IMR-90 (cell line): ENCODE data around the gene GTPBP4. TPM values are rescaled to one million over a fixed set of nuclear protein-coding genes. Genes with fewer than 3 reads are reported as not detected.

Experiments used
- ATAC-seq: fragments of 200-7000 bp; cut with Tn5 transposase; 2 replicates; pipeline ENCODE4 v1.9.1; 2020; ENCODE audit warnings: low read depth, mild to moderate bottlenecking, moderate library complexity
- BruUV-seq: library from RNA; stranded (reverse); fragments of 400-500 nt; replicated peaks from 2 replicates; lab custom pipeline; 2021; lab: Mats Ljungman, UMichigan
- CTCF ChIA-PET: fragments of 300-600 bp; formaldehyde crosslinking; extraction: SDS; loops from one replicate; lab custom pipeline; 2021; ENCODE audit warnings: antibody characterized with exemption; lab: Yijun Ruan, JAX
- POLR2A ChIA-PET: fragments of 300-600 bp; sonication (Branson Sonifier 250); formaldehyde crosslinking; loops from one replicate; lab custom pipeline; 2022; ENCODE audit warnings: antibody characterized with exemption; ENCODE audit not compliant: unreplicated experiment; lab: Charles Lee
- DNase-seq: peaks from one replicate; pipeline ENCODE4 v3.0.0; 2013
- H2AFZ ChIP-seq: replicated peaks from 2 replicates; pipeline ENCODE3; 2013; ENCODE audit warnings: low read length, mild to moderate bottlenecking; ENCODE audit not compliant: poor library complexity
- H2AK5ac ChIP-seq: 2 replicates; pipeline ENCODE4 v1.6.1; 2013; ENCODE audit warnings: low read depth, low read length, inconsistent platforms
- H2AK9ac ChIP-seq: replicated peaks from 2 replicates; pipeline ENCODE3; 2013; ENCODE audit warnings: mild to moderate bottlenecking, low read depth, low read length, moderate library complexity; ENCODE audit not compliant: poor library complexity
- H2BK120ac ChIP-seq: 2 replicates; pipeline ENCODE4 v1.6.1; 2013; ENCODE audit warnings: low read depth, low read length, inconsistent platforms
- H2BK15ac ChIP-seq: 3 replicates; pipeline ENCODE4 v1.6.1; 2013; ENCODE audit warnings: low read depth, low read length, inconsistent platforms
- H2BK20ac ChIP-seq: 2 replicates; pipeline ENCODE4 v1.6.1; 2013; ENCODE audit warnings: low read depth, mild to moderate bottlenecking, inconsistent platforms, low read length, moderate library complexity
- H2BK5ac ChIP-seq: 2 replicates; pipeline ENCODE4 v1.6.1; 2013; ENCODE audit warnings: mild to moderate bottlenecking, low read depth, low read length, inconsistent platforms; ENCODE audit not compliant: poor library complexity, severe bottlenecking
- H3K14ac ChIP-seq: replicated peaks from 2 replicates; pipeline ENCODE4 v1.6.1; 2013; ENCODE audit warnings: low read depth, low read length, inconsistent platforms
- H3K18ac ChIP-seq: 2 replicates; pipeline ENCODE4 v1.6.1; 2013; ENCODE audit warnings: low read depth, low read length, control low read depth
- H3K23ac ChIP-seq: 2 replicates; pipeline ENCODE4 v1.6.1; 2013; ENCODE audit warnings: low read depth, low read length, inconsistent platforms
- H3K27ac ChIP-seq: 2 replicates; pipeline ENCODE4 v1.5.1; 2013; ENCODE audit warnings: mild to moderate bottlenecking, control low read depth, low read length; ENCODE audit not compliant: insufficient read depth
- H3K27me3 ChIP-seq: 2 replicates; pipeline ENCODE4 v1.6.1; 2013; ENCODE audit warnings: low read length; ENCODE audit not compliant: control insufficient read depth, insufficient read depth
- H3K36me3 ChIP-seq: 2 replicates; pipeline ENCODE4 v1.6.1; 2013; ENCODE audit warnings: low read length, mixed read lengths; ENCODE audit not compliant: control insufficient read depth, insufficient read depth
- H3K4ac ChIP-seq: 2 replicates; pipeline ENCODE4 v1.6.1; 2013; ENCODE audit warnings: low read depth, low read length, inconsistent platforms
- H3K4me1 ChIP-seq: 2 replicates; pipeline ENCODE4 v1.6.1; 2013; ENCODE audit warnings: low read length, mixed read lengths; ENCODE audit not compliant: control insufficient read depth, insufficient read depth
- H3K4me2 ChIP-seq: 2 replicates; pipeline ENCODE4 v1.6.1; 2013; ENCODE audit warnings: low read depth, mild to moderate bottlenecking, control low read depth, low read length, moderate library complexity
- H3K4me3 ChIP-seq: 2 replicates; pipeline ENCODE4 v1.5.1; 2013; ENCODE audit warnings: low read depth, mild to moderate bottlenecking, control low read depth, low read length, moderate library complexity; ENCODE audit not compliant: insufficient read depth
- H3K56ac ChIP-seq: 2 replicates; pipeline ENCODE4 v1.6.1; 2013; ENCODE audit warnings: low read length, inconsistent platforms; ENCODE audit not compliant: insufficient read depth; ENCODE audit errors: extremely low read depth
- H3K79me1 ChIP-seq, 2 experiments: 2 replicates each; pipeline ENCODE4 v1.6.1; 2013; ENCODE audit warnings: low read length in 2 of 2, inconsistent platforms in 1 of 2, low read depth in 1 of 2
- H3K9ac ChIP-seq: 2 replicates; pipeline ENCODE4 v1.6.1; 2013; ENCODE audit warnings: low read depth, low read length, control low read depth
- H3K9me1 ChIP-seq: 2 replicates; pipeline ENCODE4 v1.6.1; 2013; ENCODE audit warnings: low read length, inconsistent platforms; ENCODE audit not compliant: insufficient read depth
- H3K9me3 ChIP-seq: 2 replicates; pipeline ENCODE4 v1.6.1; 2013; ENCODE audit warnings: low read length; ENCODE audit not compliant: control insufficient read depth, insufficient read depth
- H4K20me1 ChIP-seq: 2 replicates; pipeline ENCODE4 v1.6.1; 2013; ENCODE audit warnings: low read length, inconsistent platforms; ENCODE audit not compliant: insufficient read depth
- H4K5ac ChIP-seq: 2 replicates; pipeline ENCODE4 v1.6.1; 2013; ENCODE audit warnings: mild to moderate bottlenecking, low read depth, low read length, control low read depth
- H4K8ac ChIP-seq, 2 experiments: 2 replicates each; pipeline ENCODE4 v1.6.1; 2013; ENCODE audit warnings: low read depth in 2 of 2, low read length in 2 of 2, control low read depth in 1 of 2, inconsistent platforms in 1 of 2
- H4K91ac ChIP-seq: 2 replicates; pipeline ENCODE4 v1.6.1; 2013; ENCODE audit warnings: low read depth, low read length, inconsistent platforms; ENCODE audit not compliant: insufficient read depth
- FOS ChIP-seq: fragments of 150-350 bp; IDR thresholded peaks from 2 replicates; pipeline ENCODE4 v1.6.1; 2016; ENCODE audit warnings: low read depth, low read length
- RAD21 ChIP-seq: IDR thresholded peaks from 2 replicates; pipeline ENCODE4 v1.6.1; 2012; ENCODE audit warnings: low read length, improper control_type of control experiment
- WGBS, 2 experiments: methylation state at CpG; one replicate each; pipeline versions ENCODE4 v1.1.5 to v1.1.7; 2013; ENCODE audit warnings: missing lambda C conversion rate in 2 of 2; ENCODE audit not compliant: insufficient read length in 1 of 2; ENCODE audit errors: extremely low coverage in 2 of 2; 5-methylcytosine and 5-hydroxymethylcytosine counted together
- dilution Hi-C: fragments of 300-500 bp; cut with HindIII; formaldehyde crosslinking; loops from one replicate; pipeline ENCODE4 v1.14.3; 2018; ENCODE audit warnings: low sequenced_read_pairs; ENCODE audit not compliant: unreplicated experiment
- in situ Hi-C: fragments of 300-500 bp; cut with MboI; formaldehyde crosslinking; loops from 3 replicates; pipeline ENCODE4 v1.14.3; 2019; ENCODE audit warnings: low sequenced_read_pairs, inconsistent platforms, mixed read lengths
- intact Hi-C: fragments of 100-400 bp; cut with micrococcal nuclease; formaldehyde crosslinking; loops from 2 replicates; pipeline ENCODE4 v1.10.0; 2022
- polyA plus RNA-seq, 3 experiments: library from polyadenylated mRNA; depleted of rRNA; stranded (reverse); fragments of >200 nt; gene quantifications; 2 replicates each; pipeline ENCODE4 v1.2.3, GENCODE V29; 2012; ENCODE audit warnings: low replicate concordance in 1 of 3
- total RNA-seq: library from RNA; depleted of rRNA; stranded (reverse); fragments of >200 nt; gene quantifications from 2 replicates; pipeline ENCODE4 v1.2.3, GENCODE V29; 2012
- TF ChIP-seq, protein P1 (sequence below): fragments of 150-350 bp; IDR thresholded peaks from 2 replicates; pipeline ENCODE4 v1.6.1; 2016; ENCODE audit warnings: low read depth, mild to moderate bottlenecking, low read length, moderate library complexity, borderline replicate concordance

GTPBP4 gene
- total and polyA plus RNA-seq, 2 of the 4 experiments (the other 2 are of a cell fraction): 46.2 to 48.6 TPM

DNA sequence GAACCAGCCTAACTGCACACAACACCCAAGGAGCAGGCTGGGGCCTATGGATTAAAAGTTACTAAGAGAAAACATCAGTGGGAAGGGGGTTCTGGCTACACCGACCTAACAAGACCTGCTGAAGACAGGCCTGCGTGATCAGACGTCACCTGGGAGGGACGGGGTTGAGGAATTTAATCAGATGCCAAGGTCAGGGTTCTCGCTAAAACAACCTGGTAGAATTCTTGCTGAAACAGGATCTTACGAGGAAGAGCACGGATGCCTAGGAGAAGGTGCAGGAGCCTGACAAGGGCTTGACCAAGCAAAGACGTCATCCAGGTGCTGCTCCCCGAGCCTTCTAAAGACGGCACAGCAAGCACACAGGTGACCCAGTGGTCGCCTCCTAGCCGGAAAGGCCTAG lies 35.9 kb downstream of the GTPBP4 start:
- Histone ChIP-seq H2BK15ac (no peak overlapping the region), H3K36me3 (peaks cover 12% of the 10 kb centered on the region), H4K5ac (no peak overlapping the region), H3K9me3 (no peaks in the 10 kb centered on the region), H2AK5ac (no peak overlapping the region), H3K23ac (no peak overlapping the region), H4K91ac (no peak overlapping the region), H2BK120ac (no peak overlapping the region), H3K56ac (no peak overlapping the region), H3K27ac (no peak overlapping the region), H3K9ac (no peak overlapping the region), H3K4me3 (no peak overlapping the region), H2BK5ac (no peak overlapping the region), H4K8ac (no peak overlapping the region), H3K4me1 (no peaks in the 10 kb centered on the region), H3K14ac (no peak overlapping the region), H2AFZ (no peak overlapping the region), H3K9me1 (no peaks in the 10 kb centered on the region), H3K18ac (no peak overlapping the region), H3K79me1 (no peaks in the 10 kb centered on the region), H4K20me1 (no peaks in the 10 kb centered on the region), H3K27me3 (no peaks in the 10 kb centered on the region), H2AK9ac (no peak overlapping the region), H3K4ac (no peak overlapping the region), H2BK20ac (no peak overlapping the region), H3K4me2 (no peak overlapping the region)
- ChIA-PET POLR2A (no interaction called here), CTCF (no interaction called here)
- TF ChIP-seq, protein P1, sequence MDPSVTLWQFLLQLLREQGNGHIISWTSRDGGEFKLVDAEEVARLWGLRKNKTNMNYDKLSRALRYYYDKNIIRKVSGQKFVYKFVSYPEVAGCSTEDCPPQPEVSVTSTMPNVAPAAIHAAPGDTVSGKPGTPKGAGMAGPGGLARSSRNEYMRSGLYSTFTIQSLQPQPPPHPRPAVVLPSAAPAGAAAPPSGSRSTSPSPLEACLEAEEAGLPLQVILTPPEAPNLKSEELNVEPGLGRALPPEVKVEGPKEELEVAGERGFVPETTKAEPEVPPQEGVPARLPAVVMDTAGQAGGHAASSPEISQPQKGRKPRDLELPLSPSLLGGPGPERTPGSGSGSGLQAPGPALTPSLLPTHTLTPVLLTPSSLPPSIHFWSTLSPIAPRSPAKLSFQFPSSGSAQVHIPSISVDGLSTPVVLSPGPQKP: no peak
- TF ChIP-seq FOS: no peak
- TF ChIP-seq RAD21: no peak
- BruUV-seq: no TSS peak
- WGBS, 2 experiments: 76% methylated on average over 7 of the region's 12 CpGs; no CpG with 5 or more reads in 1 of the 2 experiments
- DNase-seq (no peak), ATAC-seq (no peak)
- in situ Hi-C loops: no loop called here
- dilution Hi-C loops: no loop called here
- intact Hi-C loops: no loop called here
